Endothelial cell of umbilical vein (primary cell): ENCODE data around the gene KCMF1. TPM values are rescaled to one million over a fixed set of nuclear protein-coding genes. Genes with fewer than 3 reads are reported as not detected.

Source experiments
- BruUV-seq: library from RNA; stranded (reverse); fragments of 400-500 nt; replicated peaks from 2 replicates; lab custom pipeline; 2021; lab: Mats Ljungman, UMichigan
- CTCF ChIA-PET: fragments of 300-600, 350-600 bp; sonication (Branson Sonifier 250); formaldehyde crosslinking; loops from one replicate; lab custom pipeline; 2021; ENCODE audit warnings: antibody characterized with exemption, inconsistent platforms; lab: Charles Lee
- POLR2A ChIA-PET: fragments of 300-600, 350-600 bp; sonication (Branson Sonifier 250); formaldehyde crosslinking; loops from one replicate; lab custom pipeline; 2021; ENCODE audit warnings: antibody characterized with exemption, inconsistent platforms; lab: Charles Lee
- DNase-seq: peaks from one replicate; pipeline ENCODE4 v3.0.0-alpha.2; 2011; ENCODE audit warnings: low read depth, low spot score
- FAIRE-seq: peaks from 2 replicates; lab custom pipeline; 2011; peaks lifted over from hg19 to GRCh38; lab: Jason Lieb, UNC
- H2AFZ ChIP-seq: 2 replicates; pipeline ENCODE4 v1.6.0; 2012; ENCODE audit warnings: low read depth, low read length, control low read depth, inconsistent platforms
- H3K27ac ChIP-seq: 2 replicates; pipeline ENCODE4 v1.5.1; 2011; ENCODE audit warnings: low read depth, mild to moderate bottlenecking, control low read depth, low read length, moderate library complexity; ENCODE audit not compliant: insufficient read depth
- H3K27me3 ChIP-seq, 2 experiments: 2 replicates each; pipeline versions ENCODE4 v1.6.0 to v1.6.1; 2011; ENCODE audit warnings: low read length in 2 of 2, mixed read lengths in 1 of 2; ENCODE audit not compliant: control insufficient read depth in 2 of 2, insufficient read depth in 2 of 2
- H3K36me3 ChIP-seq, 2 experiments: 2 replicates in 1 of 2; 3 replicates in 1 of 2; pipeline ENCODE4 v1.5.1; 2011; ENCODE audit warnings: low read length in 2 of 2, mild to moderate bottlenecking in 1 of 2, moderate library complexity in 1 of 2; ENCODE audit not compliant: control insufficient read depth in 2 of 2, insufficient read depth in 2 of 2; ENCODE audit errors: extremely low read depth in 1 of 2
- H3K4me1 ChIP-seq: 3 replicates; pipeline ENCODE4 v1.5.1; 2011; ENCODE audit warnings: mild to moderate bottlenecking, low read length; ENCODE audit not compliant: control insufficient read depth, insufficient read depth; ENCODE audit errors: extremely low read depth
- H3K4me2 ChIP-seq: 2 replicates; pipeline ENCODE4 v1.6.1; 2011; ENCODE audit warnings: low read length, control low read depth, mixed read lengths; ENCODE audit not compliant: insufficient read depth
- H3K4me3 ChIP-seq, 3 experiments: fragments of 200-600 bp in 1 of 3; sonication (generic), shearing (Covaris generic) in 1 of 3; replicated peaks in 1 of 3; 2 replicates each; pipeline ENCODE4 v1.5.1; 2011 to 2016; ENCODE audit warnings: control low read depth in 3 of 3, low read length in 3 of 3, mild to moderate bottlenecking in 2 of 3, inconsistent platforms in 1 of 3, low read depth in 1 of 3, moderate library complexity in 1 of 3; ENCODE audit not compliant: insufficient read depth in 1 of 3
- H3K79me2 ChIP-seq: 2 replicates; pipeline ENCODE4 v1.6.0; 2012; ENCODE audit warnings: low read length, inconsistent platforms; ENCODE audit not compliant: control insufficient read depth, insufficient read depth
- H3K9ac ChIP-seq: replicated peaks from 2 replicates; pipeline ENCODE3; 2011; ENCODE audit warnings: low read length, control low read depth; ENCODE audit not compliant: insufficient read depth; ENCODE audit errors: extremely low read depth
- H3K9me1 ChIP-seq: replicated peaks from 3 replicates; pipeline ENCODE4 v1.6.0; 2011; ENCODE audit warnings: mild to moderate bottlenecking, low read length; ENCODE audit not compliant: control insufficient read depth, insufficient read depth; ENCODE audit errors: extremely low read depth
- H3K9me3 ChIP-seq: replicated peaks from 2 replicates; pipeline ENCODE4 v1.5.1; 2012; ENCODE audit warnings: low read length, inconsistent platforms; ENCODE audit not compliant: control insufficient read depth, insufficient read depth
- H4K20me1 ChIP-seq: replicated peaks from 2 replicates; pipeline ENCODE3; 2011; ENCODE audit warnings: mild to moderate bottlenecking, low read length; ENCODE audit not compliant: control insufficient read depth, insufficient read depth; ENCODE audit errors: extremely low read depth
- EZH2 ChIP-seq: IDR thresholded peaks from 2 replicates; pipeline ENCODE4 v1.6.1; 2012; ENCODE audit warnings: borderline replicate concordance, low read depth, mild to moderate bottlenecking, moderate library complexity, low read length, inconsistent platforms; ENCODE audit not compliant: severe bottlenecking
- FOS ChIP-seq: IDR thresholded peaks from 2 replicates; pipeline ENCODE4 v1.6.1; 2011; ENCODE audit warnings: mild to moderate bottlenecking, low read length, moderate library complexity, borderline replicate concordance; ENCODE audit not compliant: insufficient read depth
- GATA2 ChIP-seq: IDR thresholded peaks from 2 replicates; pipeline ENCODE4 v1.7.0; 2011; ENCODE audit warnings: low read depth, mild to moderate bottlenecking, moderate library complexity, mixed read lengths, low read length; ENCODE audit not compliant: insufficient read length, insufficient read depth
- JUN ChIP-seq: IDR thresholded peaks from 2 replicates; pipeline ENCODE4 v1.6.1; 2011; ENCODE audit warnings: borderline replicate concordance, low read depth; ENCODE audit not compliant: insufficient read length, insufficient read depth
- MYC ChIP-seq: IDR thresholded peaks from one replicate; pipeline ENCODE4 v1.6.1; 2011; ENCODE audit warnings: mild to moderate bottlenecking, low read depth, low read length
- POLR2A ChIP-seq: IDR thresholded peaks from 2 replicates; pipeline ENCODE4 v1.6.1; 2012; ENCODE audit warnings: low read depth, mild to moderate bottlenecking, control low read depth, low read length
- POLR2AphosphoS5 ChIP-seq: IDR thresholded peaks from 2 replicates; pipeline ENCODE4 v1.6.1; 2012; ENCODE audit warnings: low read depth, mild to moderate bottlenecking, control low read depth, low read length, moderate library complexity; ENCODE audit not compliant: insufficient read depth
- dilution Hi-C: fragments of 300-500 bp; cut with MboI; formaldehyde crosslinking; loops from one replicate; pipeline ENCODE4 v1.15.0; 2019; ENCODE audit warnings: low sequenced_read_pairs; ENCODE audit not compliant: extremely low pct_ligation_motif_present
- intact Hi-C: fragments of 100-400 bp; cut with micrococcal nuclease; formaldehyde crosslinking; loops from one replicate; pipeline ENCODE4 v1.10.0; 2022
- polyA plus RNA-seq, 4 experiments: library from polyadenylated mRNA; depleted of rRNA in 3 of 4; stranded (reverse) in 3 of 4; unstranded in 1 of 4; fragments of >200 nt; gene quantifications; 2 replicates each; pipeline versions ENCODE4 v1.2.1 to v1.2.3, GENCODE V29; 2011 to 2012; ENCODE audit warnings: missing spikeins in 1 of 4
- total RNA-seq: library from RNA; stranded (reverse); gene quantifications from 2 replicates; pipeline ENCODE4 v1.2.3, GENCODE V29; 2021
- TF ChIP-seq, protein P1 (sequence below), 2 donors: IDR thresholded peaks; 1 replicate in 1 of 2; 2 replicates in 1 of 2; pipeline ENCODE4 v1.5.1; 2011; ENCODE audit warnings: low read length in 2 of 2, mild to moderate bottlenecking in 2 of 2, moderate library complexity in 2 of 2, control low read depth in 1 of 2, inconsistent platforms in 1 of 2, low read depth in 1 of 2; ENCODE audit not compliant: insufficient read depth in 1 of 2; ENCODE audit errors: extremely low read depth in 1 of 2
- TF ChIP-seq, protein P2 (sequence below): IDR thresholded peaks from 2 replicates; pipeline ENCODE4 v1.6.1; 2011; ENCODE audit not compliant: insufficient read depth, insufficient read length

The KCMF1 gene
- total and polyA plus RNA-seq, 2 donors (not counting 3 experiments of a cell fraction or from before 2014, with no cell fraction given), result 49.3 to 78.4 TPM

DNA sequence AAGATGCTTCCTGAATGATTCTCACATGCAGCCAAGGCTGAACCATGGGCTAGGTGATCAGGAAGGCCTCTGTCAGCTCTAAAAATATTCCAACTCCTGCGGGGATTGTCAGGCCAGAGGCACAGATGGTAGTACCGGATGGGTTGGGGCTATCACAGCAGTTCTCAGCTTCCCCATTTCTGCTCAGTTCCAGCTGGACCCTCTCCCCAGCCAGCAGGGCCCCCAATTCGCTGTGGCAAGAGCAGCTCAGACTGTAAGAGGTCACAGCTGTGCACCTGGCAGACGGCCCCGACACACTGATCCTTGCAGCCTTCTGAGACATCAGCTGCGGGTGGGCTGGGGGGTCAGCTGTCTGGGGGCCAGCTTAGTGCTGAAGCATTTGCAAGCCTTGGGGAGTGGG lies 118.6 kb downstream of the KCMF1 start:
- Histone ChIP-seq H3K27me3 (peaks cover 5 to 19% of the 10 kb centered on the region in 2 experiments), H2AFZ (no peak overlapping the region), H3K4me2 (no peak overlapping the region), H3K9ac (no peak overlapping the region), H4K20me1 (no peaks in the 10 kb centered on the region), H3K9me1 (no peaks in the 10 kb centered on the region), H3K79me2 (no peaks in the 10 kb centered on the region), H3K27ac (no peak overlapping the region), H3K9me3 (no peaks in the 10 kb centered on the region), H3K36me3 (no peaks in the 10 kb centered on the region), H3K4me1 (no peaks in the 10 kb centered on the region), H3K4me3 (no peak overlapping the region)
- DNase-seq (no peak), FAIRE-seq (no peak)
- ChIA-PET CTCF (interaction anchor here (1.2 to 2.2 kb wide), 2 partner anchors 22 to 195 kb away, joined by 3 to 9 read pairs; no protein-coding TSS in a partner anchor), POLR2A (no interaction called here)
- dilution Hi-C loops, result no loop called here
- intact Hi-C loops, result no loop called here
- no TSS peak for BruUV-seq
- TF ChIP-seq EZH2 (no peak), JUN (no peak), POLR2AphosphoS5 (no peak), POLR2A (no peak), FOS (no peak), GATA2 (no peak), MYC (no peak)
- TF ChIP-seq, protein P1, sequence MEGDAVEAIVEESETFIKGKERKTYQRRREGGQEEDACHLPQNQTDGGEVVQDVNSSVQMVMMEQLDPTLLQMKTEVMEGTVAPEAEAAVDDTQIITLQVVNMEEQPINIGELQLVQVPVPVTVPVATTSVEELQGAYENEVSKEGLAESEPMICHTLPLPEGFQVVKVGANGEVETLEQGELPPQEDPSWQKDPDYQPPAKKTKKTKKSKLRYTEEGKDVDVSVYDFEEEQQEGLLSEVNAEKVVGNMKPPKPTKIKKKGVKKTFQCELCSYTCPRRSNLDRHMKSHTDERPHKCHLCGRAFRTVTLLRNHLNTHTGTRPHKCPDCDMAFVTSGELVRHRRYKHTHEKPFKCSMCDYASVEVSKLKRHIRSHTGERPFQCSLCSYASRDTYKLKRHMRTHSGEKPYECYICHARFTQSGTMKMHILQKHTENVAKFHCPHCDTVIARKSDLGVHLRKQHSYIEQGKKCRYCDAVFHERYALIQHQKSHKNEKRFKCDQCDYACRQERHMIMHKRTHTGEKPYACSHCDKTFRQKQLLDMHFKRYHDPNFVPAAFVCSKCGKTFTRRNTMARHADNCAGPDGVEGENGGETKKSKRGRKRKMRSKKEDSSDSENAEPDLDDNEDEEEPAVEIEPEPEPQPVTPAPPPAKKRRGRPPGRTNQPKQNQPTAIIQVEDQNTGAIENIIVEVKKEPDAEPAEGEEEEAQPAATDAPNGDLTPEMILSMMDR (IDR thresholded peaks at IDR 0.05; ENCODE audit: extremely low read depth in 1 of 2, insufficient read depth in 1 of 2, low read depth in 1 of 2, low read length in 2 of 2), result no peak
- TF ChIP-seq, protein P2, sequence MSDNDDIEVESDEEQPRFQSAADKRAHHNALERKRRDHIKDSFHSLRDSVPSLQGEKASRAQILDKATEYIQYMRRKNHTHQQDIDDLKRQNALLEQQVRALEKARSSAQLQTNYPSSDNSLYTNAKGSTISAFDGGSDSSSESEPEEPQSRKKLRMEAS, result no peak
